Measurements from ENCODE around the gene FRMPD4. TPM values are rescaled to one million over a fixed set of nuclear protein-coding genes. Genes with fewer than 3 reads are reported as not detected.

The FRMPD4 gene
- total and polyA plus RNA-seq, 2 donors (not counting 3 experiments of a cell fraction or from before 2014, with no cell fraction given): not detected

GRCh38 chrX:12704706-12705105 is 566.4 kb downstream of the FRMPD4 start:
- H3K9me3 ChIP-seq (replicated peaks; ENCODE audit: control insufficient read depth, insufficient read depth, low read length): no peaks in the 10 kb centered on the region
- no peak for DNase-seq (ENCODE audit: low read depth, low spot score)
- no peaks in the 10 kb centered on the region for H3K79me2 ChIP-seq (ENCODE audit: control insufficient read depth, insufficient read depth, low read length)
- intact Hi-C loops (cut with micrococcal nuclease) (loop anchor here (5.0 to 10.0 kb wide), 3 partner anchors 210 to 1170 kb away; no protein-coding TSS in a partner anchor), dilution Hi-C loops (cut with MboI; ENCODE audit: extremely low pct_ligation_motif_present, low sequenced_read_pairs) (no loop called here)
- TF ChIP-seq POLR2AphosphoS5 (IDR thresholded peaks at IDR 0.05; ENCODE audit: insufficient read depth, low read depth, low read length) (no peak), MYC (IDR thresholded peaks at IDR 0.05; ENCODE audit: low read depth, low read length) (no peak), MAX (IDR thresholded peaks at IDR 0.05; ENCODE audit: insufficient read depth, insufficient read length) (no peak), POLR2A (IDR thresholded peaks at IDR 0.05; ENCODE audit: low read depth, low read length) (no peak), JUN (IDR thresholded peaks at IDR 0.05; ENCODE audit: borderline replicate concordance, insufficient read depth, insufficient read length, low read depth) (no peak)
- TF ChIP-seq, protein P1, sequence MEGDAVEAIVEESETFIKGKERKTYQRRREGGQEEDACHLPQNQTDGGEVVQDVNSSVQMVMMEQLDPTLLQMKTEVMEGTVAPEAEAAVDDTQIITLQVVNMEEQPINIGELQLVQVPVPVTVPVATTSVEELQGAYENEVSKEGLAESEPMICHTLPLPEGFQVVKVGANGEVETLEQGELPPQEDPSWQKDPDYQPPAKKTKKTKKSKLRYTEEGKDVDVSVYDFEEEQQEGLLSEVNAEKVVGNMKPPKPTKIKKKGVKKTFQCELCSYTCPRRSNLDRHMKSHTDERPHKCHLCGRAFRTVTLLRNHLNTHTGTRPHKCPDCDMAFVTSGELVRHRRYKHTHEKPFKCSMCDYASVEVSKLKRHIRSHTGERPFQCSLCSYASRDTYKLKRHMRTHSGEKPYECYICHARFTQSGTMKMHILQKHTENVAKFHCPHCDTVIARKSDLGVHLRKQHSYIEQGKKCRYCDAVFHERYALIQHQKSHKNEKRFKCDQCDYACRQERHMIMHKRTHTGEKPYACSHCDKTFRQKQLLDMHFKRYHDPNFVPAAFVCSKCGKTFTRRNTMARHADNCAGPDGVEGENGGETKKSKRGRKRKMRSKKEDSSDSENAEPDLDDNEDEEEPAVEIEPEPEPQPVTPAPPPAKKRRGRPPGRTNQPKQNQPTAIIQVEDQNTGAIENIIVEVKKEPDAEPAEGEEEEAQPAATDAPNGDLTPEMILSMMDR (IDR thresholded peaks at IDR 0.05; ENCODE audit: extremely low read depth in 1 of 2, insufficient read depth in 1 of 2, low read depth in 1 of 2, low read length in 2 of 2): no peak
- no peak overlapping the region for H3K27ac ChIP-seq (ENCODE audit: insufficient read depth, low read depth, low read length)
- H3K36me3 ChIP-seq (ENCODE audit: control insufficient read depth in 2 of 2, extremely low read depth in 1 of 2, insufficient read depth in 2 of 2, low read length in 2 of 2): no peaks in the 10 kb centered on the region
- H3K9me1 ChIP-seq (replicated peaks; ENCODE audit: control insufficient read depth, extremely low read depth, insufficient read depth, low read length): no peaks in the 10 kb centered on the region
- no peak for FAIRE-seq
- H2AFZ ChIP-seq (ENCODE audit: low read depth, low read length): no peak overlapping the region
- no peak overlapping the region for H3K4me3 ChIP-seq (replicated peaks in 1 of 3; ENCODE audit: insufficient read depth in 1 of 3, low read depth in 1 of 3, low read length in 3 of 3)
- H3K27me3 ChIP-seq (ENCODE audit: control insufficient read depth in 2 of 2, insufficient read depth in 2 of 2, low read length in 2 of 2): no peaks in the 10 kb centered on the region
- no peak overlapping the region for H3K9ac ChIP-seq (replicated peaks; ENCODE audit: extremely low read depth, insufficient read depth, low read length)
- BruUV-seq (replicated peaks): no TSS peak
- no peaks in the 10 kb centered on the region for H4K20me1 ChIP-seq (replicated peaks; ENCODE audit: control insufficient read depth, extremely low read depth, insufficient read depth, low read length)
- no peaks in the 10 kb centered on the region for H3K4me1 ChIP-seq (ENCODE audit: control insufficient read depth, extremely low read depth, insufficient read depth, low read length)
- no peak overlapping the region for H3K4me2 ChIP-seq (ENCODE audit: insufficient read depth, low read length)
- ChIA-PET CTCF (no interaction called here), POLR2A (no interaction called here)

DNA sequence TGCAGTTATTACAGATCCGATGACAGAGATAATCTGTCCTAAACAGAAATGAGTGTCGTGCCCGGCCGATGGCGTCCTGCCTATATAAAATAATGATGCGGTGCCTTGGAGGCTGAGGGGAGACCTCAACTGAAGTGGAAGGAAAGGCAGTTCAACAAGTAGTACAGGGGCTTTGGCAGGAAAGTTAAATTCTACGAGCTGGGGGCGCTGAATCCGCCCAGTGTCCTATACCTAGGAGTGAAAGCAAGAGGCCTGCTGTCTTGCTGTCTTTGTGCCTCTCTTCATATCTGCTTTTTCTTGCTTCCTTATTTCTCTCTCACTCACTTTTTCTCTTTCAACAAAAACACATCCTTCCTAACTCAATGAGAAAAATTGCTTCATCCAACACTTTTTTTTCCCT is 570.8 kb downstream of the FRMPD4 start:
- no peaks in the 10 kb centered on the region for H4K20me1 ChIP-seq (replicated peaks; ENCODE audit: control insufficient read depth, extremely low read depth, insufficient read depth, low read length)
- H3K4me1 ChIP-seq (ENCODE audit: control insufficient read depth, extremely low read depth, insufficient read depth, low read length): no peaks in the 10 kb centered on the region
- no peaks in the 10 kb centered on the region for H3K9me1 ChIP-seq (replicated peaks; ENCODE audit: control insufficient read depth, extremely low read depth, insufficient read depth, low read length)
- no peak overlapping the region for H3K9ac ChIP-seq (replicated peaks; ENCODE audit: extremely low read depth, insufficient read depth, low read length)
- no peaks in the 10 kb centered on the region for H3K27me3 ChIP-seq (ENCODE audit: control insufficient read depth in 2 of 2, insufficient read depth in 2 of 2, low read length in 2 of 2)
- dilution Hi-C loops (cut with MboI; ENCODE audit: extremely low pct_ligation_motif_present, low sequenced_read_pairs): no loop called here
- TF ChIP-seq MAX (IDR thresholded peaks at IDR 0.05; ENCODE audit: insufficient read depth, insufficient read length) (no peak), JUN (IDR thresholded peaks at IDR 0.05; ENCODE audit: borderline replicate concordance, insufficient read depth, insufficient read length, low read depth) (no peak), FOS (IDR thresholded peaks at IDR 0.05; ENCODE audit: borderline replicate concordance, insufficient read depth, low read length) (no peak), POLR2A (IDR thresholded peaks at IDR 0.05; ENCODE audit: low read depth, low read length) (no peak), GATA2 (IDR thresholded peaks at IDR 0.05; ENCODE audit: insufficient read depth, insufficient read length, low read depth, low read length) (no peak), POLR2AphosphoS5 (IDR thresholded peaks at IDR 0.05; ENCODE audit: insufficient read depth, low read depth, low read length) (no peak), MYC (IDR thresholded peaks at IDR 0.05; ENCODE audit: low read depth, low read length) (no peak), EZH2 (IDR thresholded peaks at IDR 0.05; ENCODE audit: borderline replicate concordance, low read depth, low read length, severe bottlenecking) (no peak)
- TF ChIP-seq, protein P1 (IDR thresholded peaks at IDR 0.05; ENCODE audit: extremely low read depth in 1 of 2, insufficient read depth in 1 of 2, low read depth in 1 of 2, low read length in 2 of 2): no peak
- DNase-seq (ENCODE audit: low read depth, low spot score) (no peak), FAIRE-seq (no peak)
- ChIA-PET CTCF (no interaction called here), POLR2A (no interaction called here)
- H3K4me3 ChIP-seq (replicated peaks in 1 of 3; ENCODE audit: insufficient read depth in 1 of 3, low read depth in 1 of 3, low read length in 3 of 3): no peak overlapping the region
- BruUV-seq (replicated peaks): no TSS peak
- intact Hi-C loops (cut with micrococcal nuclease): loop anchor here (10.0 kb wide), 2 partner anchors 214 to 1174 kb away; no protein-coding TSS in a partner anchor
- H3K79me2 ChIP-seq (ENCODE audit: control insufficient read depth, insufficient read depth, low read length): no peaks in the 10 kb centered on the region
- H2AFZ ChIP-seq (ENCODE audit: low read depth, low read length): no peak overlapping the region
- no peaks in the 10 kb centered on the region for H3K36me3 ChIP-seq (ENCODE audit: control insufficient read depth in 2 of 2, extremely low read depth in 1 of 2, insufficient read depth in 2 of 2, low read length in 2 of 2)
- H3K9me3 ChIP-seq (replicated peaks; ENCODE audit: control insufficient read depth, insufficient read depth, low read length): no peaks in the 10 kb centered on the region
- H3K27ac ChIP-seq (ENCODE audit: insufficient read depth, low read depth, low read length): no peak overlapping the region
- H3K4me2 ChIP-seq (ENCODE audit: insufficient read depth, low read length): no peak overlapping the region
